Neural progenitor cell (in vitro differentiated cells): Measurements from ENCODE around the gene P2RX6.

ENCODE experiments used
- CTCF ChIP-seq: fragments of 200-600 bp; sonication (generic); IDR thresholded peaks from 2 replicates; pipeline ENCODE4 v1.5.1; 2017; ENCODE audit warnings: antibody characterized with exemption, mild to moderate bottlenecking
- EZH2 ChIP-seq: fragments of 200-600 bp; sonication (generic); IDR thresholded peaks from 2 replicates; pipeline ENCODE4 v1.6.1; 2017; ENCODE audit warnings: antibody characterized with exemption, mild to moderate bottlenecking, moderate library complexity
- EZH2phosphoT487 ChIP-seq: fragments of 200-600 bp; sonication (generic); IDR thresholded peaks from 2 replicates; pipeline ENCODE4 v1.6.1; 2017; ENCODE audit warnings: antibody characterized with exemption

GRCh38 chr22:21018314-21018713 is 3.3 kb downstream of the P2RX6 start:
- TF ChIP-seq EZH2 = no peak
- no peak for TF ChIP-seq CTCF
- TF ChIP-seq EZH2phosphoT487 = no peak
